ENCODE results near the gene HPD. TPM values are rescaled to one million over a fixed set of nuclear protein-coding genes. Genes with fewer than 3 reads are reported as not detected.
A peak's percentile ranks its signal among the peaks of the same experiment; 100 is the strongest.
"Not testable (repeated sequence)": the region's sequence is repeated elsewhere in the genome, so short reads cannot be mapped to it uniquely, and the experiment has no call there.

Gene HPD
- polyA plus RNA-seq, 10 donors: 0.11 to 0.14 TPM; not detected in 8

GRCh38 chr12:121866331-121866730, 7.7 kb upstream of the HPD start:
- peak in 2 of 3 donors; percentile 38 to 56 for DNase-seq

GRCh38 chr12:121861636-121862254, 3.1 kb upstream of the HPD start:
- peak; percentile 9 to 53 (median 16) for DNase-seq

DNA sequence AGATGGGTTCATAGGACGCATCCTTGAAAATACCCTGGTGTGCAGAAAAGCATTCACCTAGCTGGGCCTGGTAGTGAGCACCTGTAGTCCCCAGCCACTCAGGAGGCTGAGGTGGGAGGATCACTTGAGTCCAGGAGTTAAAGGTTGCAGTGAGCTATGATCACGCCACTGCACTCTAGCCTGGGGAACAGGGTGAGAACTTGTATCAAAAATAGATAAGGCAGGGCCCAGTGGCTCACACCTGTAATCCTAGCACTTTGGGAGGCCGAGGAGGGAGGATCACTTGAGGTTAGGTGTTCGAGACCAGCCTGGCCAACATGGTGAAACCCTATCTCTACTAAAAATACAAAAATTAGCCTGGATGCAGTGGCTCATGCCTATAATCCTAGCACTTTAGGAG, 2.0 kb upstream of the HPD start:
- DNase-seq: not testable (repeated sequence)

DNA sequence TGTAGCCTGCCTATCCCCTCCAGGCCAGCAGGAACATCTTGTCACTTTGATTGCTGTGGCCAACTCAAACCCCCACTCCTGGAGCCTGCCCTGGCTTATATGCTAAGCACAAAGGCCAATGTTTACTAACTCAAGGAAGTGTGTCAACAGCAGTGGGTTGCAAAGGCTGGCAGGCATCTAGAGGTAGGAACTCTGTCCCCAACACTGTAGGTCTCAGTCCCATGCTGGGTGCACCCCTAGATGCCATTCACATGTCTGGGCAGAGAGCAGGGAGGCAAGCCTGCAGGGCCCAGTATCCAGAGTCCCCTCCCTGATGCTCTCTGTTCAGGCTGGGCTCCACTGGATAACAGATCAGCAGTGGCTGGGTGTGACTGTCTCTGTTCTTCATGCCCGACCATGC, 1.6 kb upstream of the HPD start:
- no peak for DNase-seq

DNA sequence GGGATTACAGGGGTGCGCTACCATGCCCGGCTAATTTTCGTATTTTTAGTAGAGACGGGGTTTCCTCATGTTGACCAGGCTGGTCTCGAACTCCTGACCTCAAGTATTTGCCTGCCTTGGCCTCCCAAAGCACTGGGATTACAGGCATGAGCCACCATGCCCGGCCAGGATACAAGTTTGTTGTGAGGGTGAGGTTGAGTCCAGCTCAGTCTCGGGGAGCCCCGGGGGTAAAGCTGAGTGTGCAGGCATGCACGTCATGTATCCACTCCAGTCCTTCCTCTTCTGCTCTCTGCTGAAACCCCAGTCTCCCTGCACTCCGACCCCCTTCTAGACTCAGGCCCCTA, 369 bp downstream of the HPD start:
- no peak for DNase-seq

GRCh38 chr12:121857322-121858246, 1.1 kb downstream of the HPD start:
- DNase-seq: no peak

DNA sequence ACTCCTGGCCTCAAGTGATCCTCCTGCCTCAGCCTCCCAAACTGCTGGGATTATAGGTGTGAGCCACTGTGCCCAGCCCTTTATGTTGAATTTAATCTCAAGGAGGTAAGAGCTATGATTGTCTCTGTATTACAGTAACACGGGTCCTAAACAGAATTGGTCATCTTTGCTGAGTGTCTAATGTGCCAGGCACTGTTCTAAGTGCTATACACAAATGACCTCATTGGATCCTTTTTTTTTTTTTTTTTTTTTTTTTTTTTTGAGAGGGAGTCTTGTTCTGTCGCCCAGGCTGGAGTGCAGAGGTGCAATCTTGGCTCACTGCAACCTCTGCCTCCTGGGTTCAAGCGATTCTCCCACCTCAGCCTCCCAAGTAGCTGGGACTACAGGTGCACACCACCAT, 6.3 kb downstream of the HPD start:
- DNase-seq: not testable (repeated sequence)

DNA sequence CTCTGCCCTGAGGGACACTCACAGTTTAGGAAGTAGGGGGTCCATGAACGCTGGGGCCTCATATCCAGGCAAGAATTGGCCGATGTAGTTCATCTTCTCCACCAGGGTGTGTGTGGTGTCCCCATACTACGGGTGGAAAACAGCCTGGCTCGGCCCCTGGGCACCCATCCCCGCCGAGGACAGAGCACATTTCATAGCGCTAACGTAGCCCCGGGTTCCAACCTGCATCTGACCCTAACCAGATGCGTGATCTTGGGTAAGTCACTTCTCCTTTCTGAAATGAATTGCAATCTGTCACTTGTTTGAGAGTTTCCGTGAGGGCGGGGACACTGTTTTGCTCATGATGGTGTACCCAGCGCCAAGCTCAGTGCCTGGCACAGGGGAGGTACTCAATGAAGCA, 9.0 kb downstream of the HPD start:
- no peak for DNase-seq

GRCh38 chr12:121849211-121849610, 9.4 kb downstream of the HPD start:
- no peak for DNase-seq

DNA sequence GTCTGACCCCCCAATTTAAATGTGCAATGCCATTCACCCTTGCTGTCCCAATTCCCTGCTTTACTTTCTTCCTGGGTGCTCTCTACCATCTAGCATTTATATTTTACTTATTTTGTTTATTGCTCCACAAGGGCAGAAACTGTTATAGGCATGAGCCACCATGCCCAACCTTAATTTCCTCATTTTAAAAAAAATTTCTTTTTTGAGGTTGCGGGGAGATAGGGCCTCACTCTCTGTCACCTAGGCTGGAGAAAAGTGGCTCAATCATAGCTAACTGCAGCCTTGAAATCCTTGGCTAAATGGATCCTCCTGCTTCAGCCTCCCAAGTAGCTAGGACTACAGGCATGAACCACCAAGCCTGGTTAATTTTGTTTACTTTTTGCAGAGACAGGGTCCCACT, 13.0 kb downstream of the HPD start:
- DNase-seq: no peak

- DNase-seq: no peak
Measured at GRCh38 chr12:121843236-121843982, 15.2 kb downstream of the HPD start.

DNA sequence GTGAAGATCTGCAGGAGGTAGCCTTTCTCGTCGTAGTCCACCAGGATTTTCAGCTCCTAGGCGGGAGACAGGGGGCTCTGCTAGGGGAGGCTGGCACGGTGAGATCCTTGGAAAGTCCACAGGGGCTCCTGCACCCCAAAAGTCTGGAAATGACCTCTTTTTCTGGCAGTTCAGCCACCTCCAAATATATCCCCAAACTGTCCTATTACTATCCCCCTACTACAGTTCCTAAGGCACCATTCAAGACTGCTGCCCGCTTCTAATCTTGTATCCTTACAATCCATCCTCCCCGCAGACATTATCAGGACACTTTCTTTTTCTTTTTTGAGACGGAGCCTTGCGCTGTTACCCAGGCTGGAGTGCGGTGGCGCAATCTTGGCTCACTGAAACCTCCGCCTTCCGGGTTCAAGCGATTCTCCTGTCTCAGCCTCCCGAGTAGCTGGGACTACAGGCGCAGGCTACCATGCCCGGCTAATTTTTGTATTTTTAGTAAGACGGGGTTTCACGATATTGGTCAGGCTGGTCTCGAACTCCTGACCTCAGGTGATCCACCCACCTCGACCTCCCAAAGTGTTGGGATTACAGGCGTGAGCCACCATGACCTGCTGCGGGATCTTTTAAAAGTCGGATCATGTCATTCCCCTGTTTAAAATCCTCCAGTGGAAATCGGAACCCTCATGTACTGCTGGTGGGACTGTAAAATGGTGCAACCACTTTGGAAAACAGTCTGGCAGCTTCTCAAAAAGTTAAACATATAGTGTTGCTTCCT, 18.5 kb downstream of the HPD start:
- no peak for DNase-seq

- DNase-seq: peak; percentile 93 to 94 (median 94)
Measured at GRCh38 chr12:121839106-121839992, 19.3 kb downstream of the HPD start.

GRCh38 chr12:121838126-121838525, 20.5 kb downstream of the HPD start:
- no peak for DNase-seq

DNA sequence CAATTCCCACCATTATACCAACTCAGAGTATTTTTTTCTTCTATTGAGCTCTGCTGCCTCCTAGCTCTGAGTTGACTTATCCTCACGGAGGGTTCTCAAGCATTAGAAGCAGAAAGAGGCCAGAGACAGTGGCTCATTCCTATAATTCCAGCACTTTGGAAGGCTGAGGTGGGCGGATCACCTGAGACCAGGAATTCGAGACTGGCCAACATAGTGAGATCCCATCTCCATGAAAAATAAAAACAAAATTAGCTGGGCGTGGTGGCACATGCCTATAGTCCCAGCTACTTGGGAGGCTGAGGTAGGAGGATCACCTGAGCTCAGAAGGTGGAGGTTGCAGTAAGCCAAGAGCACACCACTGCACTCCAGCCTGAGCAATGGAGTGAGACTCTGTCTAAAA, 21.0 kb downstream of the HPD start:
- no peak for DNase-seq

GRCh38 chr12:121831571-121832245, 27.0 kb downstream of the HPD start:
- DNase-seq: no peak

DNA sequence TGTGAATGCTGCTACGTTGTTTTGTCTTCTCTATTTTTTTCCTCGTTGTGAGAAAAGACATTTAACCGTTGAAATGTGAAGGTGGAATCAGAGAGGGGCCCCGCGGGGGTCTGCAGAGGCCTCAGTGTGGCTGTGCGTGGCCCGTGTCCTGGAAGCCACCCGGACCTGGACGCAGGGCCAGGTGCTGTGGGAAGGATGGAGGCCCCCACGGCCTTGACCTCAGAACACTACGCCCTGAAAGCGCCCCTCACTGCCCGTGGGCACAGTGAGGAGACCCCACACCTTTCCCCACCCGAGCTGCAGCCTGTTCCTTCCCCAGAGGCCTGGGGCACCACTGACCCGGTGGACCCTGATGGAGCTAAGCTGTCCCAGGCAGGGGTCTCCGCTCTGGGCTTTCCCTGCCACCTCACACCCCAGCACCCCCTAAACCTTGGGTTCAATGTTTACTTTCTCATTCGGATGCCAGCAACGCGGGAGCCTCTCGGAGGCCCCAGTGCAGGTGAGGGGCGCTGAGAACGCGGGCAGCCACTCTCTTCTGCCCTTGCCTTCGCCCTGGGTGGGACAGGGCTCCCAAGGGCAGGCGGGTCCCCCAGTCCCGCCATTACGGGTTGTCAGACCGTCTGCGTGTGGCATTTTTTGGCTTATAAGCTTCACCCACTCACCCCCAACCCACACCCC, 27.9 kb downstream of the HPD start:
- DNase-seq: no peak

GRCh38 chr12:121830134-121830533, 28.5 kb downstream of the HPD start:
- DNase-seq: no peak

DNA sequence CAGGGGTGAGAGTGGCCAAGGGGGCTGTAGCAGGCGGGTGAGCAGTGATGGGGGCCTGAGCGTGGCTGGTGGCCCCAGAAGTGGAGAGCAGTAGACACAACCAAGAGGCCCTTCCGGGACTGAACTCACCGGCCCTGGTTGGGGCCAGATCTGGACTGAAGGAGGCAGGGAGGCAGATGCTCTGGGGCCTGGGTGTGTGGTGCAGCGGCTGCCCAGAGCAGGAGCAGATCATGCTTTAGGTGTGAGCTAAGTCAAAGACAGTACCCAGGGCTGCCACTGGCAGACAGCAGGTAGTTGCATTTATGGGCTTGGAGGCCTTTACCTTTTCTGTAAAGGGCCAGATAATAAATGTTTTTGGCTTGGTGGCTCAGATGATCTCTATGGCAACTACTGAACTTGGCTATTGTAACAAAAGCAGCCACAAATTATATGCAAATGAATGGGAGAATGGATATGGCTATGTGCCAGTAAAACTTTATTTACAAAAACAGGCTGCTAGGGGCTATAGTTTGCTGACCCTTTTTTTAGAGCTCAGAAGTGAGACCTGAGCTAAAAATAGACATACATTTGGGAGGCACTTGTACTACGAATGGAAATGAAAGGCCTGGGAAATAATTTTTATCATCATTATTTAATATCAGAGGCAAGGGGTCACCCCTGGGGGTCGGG, 29.3 kb downstream of the HPD start:
- DNase-seq: no peak

Measured in muscle of back (tissue), 11 donors.